ENCODE results near the gene PRKAR2B.

- TF ChIP-seq CTCF (IDR thresholded peaks at IDR 0.05) (no peak), POLR2A (IDR thresholded peaks at IDR 0.05) (no peak)
Observed at GRCh38 chr7:107181172-107181571, 136.7 kb downstream of the PRKAR2B start.

Data from lower leg skin (tissue), 3 donors.